Gastrocnemius medialis (tissue), 4 donors: ENCODE results near the gene PLGRKT. TPM values are rescaled to one million over a fixed set of nuclear protein-coding genes. Genes with fewer than 3 reads are reported as not detected.
A peak's percentile ranks its signal among the peaks of the same experiment; 100 is the strongest.

Experiments used
- ATAC-seq, 2 donors: fragments of 150-250 bp; one replicate each; pipeline ENCODE4 v1.9.1; 2016
- DNase-seq, 2 donors: peaks; one replicate each; pipeline ENCODE4 v3.0.0-alpha.2; 2019
- H3K27ac ChIP-seq, 4 donors: fragments of 200-600 bp; sonication (generic); 1 replicate in 1 of 4; 2 replicates in 3 of 4; pipeline ENCODE4 v1.5.1; 2016 to 2018; ENCODE audit warnings: mild to moderate bottlenecking in 2 of 4, moderate library complexity in 1 of 4
- H3K27me3 ChIP-seq, 3 donors: fragments of 200-600 bp; sonication (generic) in 2 of 3; 1 replicate in 1 of 3; 2 replicates in 2 of 3; pipeline versions ENCODE4 v1.5.1 to v1.6.0; 2016 to 2019; ENCODE audit warnings: mild to moderate bottlenecking in 1 of 3, moderate library complexity in 1 of 3
- H3K36me3 ChIP-seq, 2 donors: fragments of 200-600 bp; sonication (generic) in 1 of 2; one replicate each; pipeline ENCODE4 v1.5.1; 2017 to 2018
- H3K4me1 ChIP-seq, 2 donors: fragments of 200-600 bp; sonication (generic) in 1 of 2; one replicate each; pipeline ENCODE4 v1.5.1; 2016 to 2017; ENCODE audit warnings: mild to moderate bottlenecking in 2 of 2
- H3K4me3 ChIP-seq, 4 donors: fragments of 200-600 bp; sonication (generic) in 3 of 4; 1 replicate in 1 of 4; 2 replicates in 3 of 4; pipeline ENCODE4 v1.5.1; 2016 to 2019; ENCODE audit warnings: mild to moderate bottlenecking in 2 of 4
- H3K9me3 ChIP-seq, 3 donors: fragments of 200-600 bp; sonication (generic) in 2 of 3; 1 replicate in 1 of 3; 2 replicates in 2 of 3; pipeline ENCODE4 v1.5.1; 2016 to 2019
- POLR2A ChIP-seq, 2 donors: fragments of 450-650 bp; IDR thresholded peaks; one replicate each; pipeline ENCODE4 v1.6.1; 2017; ENCODE audit warnings: antibody characterized with exemption in 2 of 2, mild to moderate bottlenecking in 2 of 2, moderate library complexity in 2 of 2
- in situ Hi-C, 4 donors: fragments of 200-750 bp; cut with MboI; loops; one replicate each; pipeline versions ENCODE4 v1.15.0 to v1.8.0; 2017; ENCODE audit warnings: low sequenced_read_pairs in 4 of 4
- intact Hi-C: fragments of 100-400 bp; cut with DNase I; formaldehyde crosslinking; loops from one replicate; pipeline ENCODE4 v1.15.1; 2023; ENCODE audit warnings: low total_unique reads
- total RNA-seq, 4 donors: library from RNA; depleted of rRNA; stranded (reverse); fragments of >200 nt; gene quantifications; one replicate each; pipeline versions ENCODE4 v1.1.0 to v1.2.3, GENCODE V29; 2016
- TF ChIP-seq, protein P1 (sequence below), 5 experiments: fragments of 450-650 bp in 3 of 5; fragments of 200-600 bp in 2 of 5; sonication (generic) in 2 of 5; IDR thresholded peaks in 4 of 5; conservative IDR thresholded peaks in 1 of 5; 1 replicate in 4 of 5; 2 replicates in 1 of 5; pipeline ENCODE4 v1.5.1; 2016 to 2019; ENCODE audit warnings: antibody characterized with exemption in 5 of 5, mild to moderate bottlenecking in 3 of 5, moderate library complexity in 3 of 5

The PLGRKT gene
- total RNA-seq, 4 donors from 2014 or later, result 12.3 to 38.1 (median 15.1) TPM

DNA sequence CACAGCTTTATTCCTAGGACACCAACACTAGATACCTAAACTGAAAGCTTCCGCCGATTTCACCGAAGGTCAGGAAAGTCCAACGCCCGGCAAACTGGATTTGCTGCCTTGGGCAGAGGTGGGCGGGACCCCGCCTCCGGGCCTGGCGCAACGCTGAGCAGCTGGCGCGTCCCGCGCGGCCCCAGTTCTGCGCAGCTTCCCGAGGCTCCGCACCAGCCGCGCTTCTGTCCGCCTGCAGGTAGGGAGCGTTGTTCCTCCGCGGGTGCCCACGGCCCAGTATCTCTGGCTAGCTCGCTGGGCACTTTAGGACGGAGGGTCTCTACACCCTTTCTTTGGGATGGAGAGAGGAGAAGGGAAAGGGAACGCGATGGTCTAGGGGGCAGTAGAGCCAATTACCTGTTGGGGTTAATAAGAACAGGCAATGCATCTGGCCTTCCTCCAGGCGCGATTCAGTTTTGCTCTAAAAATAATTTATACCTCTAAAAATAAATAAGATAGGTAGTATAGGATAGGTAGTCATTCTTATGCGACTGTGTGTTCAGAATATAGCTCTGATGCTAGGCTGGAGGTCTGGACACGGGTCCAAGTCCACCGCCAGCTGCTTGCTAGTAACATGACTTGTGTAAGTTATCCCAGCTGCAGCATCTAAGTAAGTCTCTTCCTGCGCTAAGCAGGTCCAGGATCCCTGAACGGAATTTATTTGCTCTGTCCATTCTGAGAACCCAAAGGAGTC lies 12.8 kb upstream of the PLGRKT start, which contains the start of gene CD274:
Gene CD274 (plus strand): TSS at position 184 of the 733 bp plus-strand sequence. CDS start 5,572 bp downstream, outside the sequence.
- peak; percentile 74 to 91 for DNase-seq
- intact Hi-C loops, result loop anchor here (1.0 to 5.0 kb wide), 4 partner anchors 14 to 382 kb away; partner anchors contain the start of genes ERMP1 and PLGRKT
- H3K27me3 ChIP-seq, result no peaks in the 10 kb centered on the region
- no peaks in the 10 kb centered on the region for H3K9me3 ChIP-seq
- H3K4me3 ChIP-seq, result peak within 1 kb of the TSS; percentile 60 to 82 (median 66)
- peaks cover 22 to 27% of the 10 kb centered on the region in 2 donors for H3K4me1 ChIP-seq
- peak; percentile 86 to 92 for ATAC-seq
- no peaks in the 10 kb centered on the region for H3K36me3 ChIP-seq
- in situ Hi-C loops, result loop anchor here in 2 of 4 donors (10.0 kb wide), 2 partner anchors 64 to 144 kb away; partner anchors contain the start of gene PDCD1LG2 (in 1 of the 2)
- TF ChIP-seq, protein P1, sequence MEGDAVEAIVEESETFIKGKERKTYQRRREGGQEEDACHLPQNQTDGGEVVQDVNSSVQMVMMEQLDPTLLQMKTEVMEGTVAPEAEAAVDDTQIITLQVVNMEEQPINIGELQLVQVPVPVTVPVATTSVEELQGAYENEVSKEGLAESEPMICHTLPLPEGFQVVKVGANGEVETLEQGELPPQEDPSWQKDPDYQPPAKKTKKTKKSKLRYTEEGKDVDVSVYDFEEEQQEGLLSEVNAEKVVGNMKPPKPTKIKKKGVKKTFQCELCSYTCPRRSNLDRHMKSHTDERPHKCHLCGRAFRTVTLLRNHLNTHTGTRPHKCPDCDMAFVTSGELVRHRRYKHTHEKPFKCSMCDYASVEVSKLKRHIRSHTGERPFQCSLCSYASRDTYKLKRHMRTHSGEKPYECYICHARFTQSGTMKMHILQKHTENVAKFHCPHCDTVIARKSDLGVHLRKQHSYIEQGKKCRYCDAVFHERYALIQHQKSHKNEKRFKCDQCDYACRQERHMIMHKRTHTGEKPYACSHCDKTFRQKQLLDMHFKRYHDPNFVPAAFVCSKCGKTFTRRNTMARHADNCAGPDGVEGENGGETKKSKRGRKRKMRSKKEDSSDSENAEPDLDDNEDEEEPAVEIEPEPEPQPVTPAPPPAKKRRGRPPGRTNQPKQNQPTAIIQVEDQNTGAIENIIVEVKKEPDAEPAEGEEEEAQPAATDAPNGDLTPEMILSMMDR (IDR thresholded peaks at IDR 0.05 in 4 of 5, conservative IDR thresholded peaks at IDR 0.05 in 1 of 5), result peak; percentile 73 to 91 (median 88)
- peak; percentile 40 to 50 for TF ChIP-seq POLR2A (IDR thresholded peaks at IDR 0.05)
- H3K27ac ChIP-seq, result peak within 1 kb of the TSS; percentile 71 to 90 (median 80)

DNA sequence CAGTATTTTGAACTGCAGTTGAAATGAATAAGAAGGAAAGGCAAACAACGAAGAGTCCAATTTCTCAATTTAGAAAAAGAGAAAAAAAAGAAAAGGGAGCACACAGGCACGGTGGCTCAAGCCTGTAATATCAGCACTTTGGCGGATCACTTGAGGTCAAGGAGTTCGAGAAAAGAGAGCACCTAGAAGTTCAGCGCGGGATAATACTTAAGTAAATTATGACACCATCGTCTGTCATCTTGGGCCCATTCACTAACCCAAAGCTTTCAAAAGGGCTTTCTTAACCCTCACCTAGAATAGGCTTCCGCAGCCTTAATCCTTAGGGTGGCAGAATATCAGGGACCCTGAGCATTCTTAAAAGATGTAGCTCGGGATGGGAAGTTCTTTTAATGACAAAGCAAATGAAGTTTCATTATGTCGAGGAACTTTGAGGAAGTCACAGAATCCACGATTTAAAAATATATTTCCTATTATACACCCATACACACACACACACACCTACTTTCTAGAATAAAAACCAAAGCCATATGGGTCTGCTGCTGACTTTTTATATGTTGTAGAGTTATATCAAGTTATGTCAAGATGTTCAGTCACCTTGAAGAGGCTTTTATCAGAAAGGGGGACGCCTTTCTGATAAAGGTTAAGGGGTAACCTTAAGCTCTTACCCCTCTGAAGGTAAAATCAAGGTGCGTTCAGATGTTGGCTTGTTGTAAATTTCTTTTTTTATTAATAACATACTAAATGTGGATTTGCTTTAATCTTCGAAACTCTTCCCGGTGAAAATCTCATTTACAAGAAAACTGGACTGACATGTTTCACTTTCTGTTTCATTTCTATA lies 12.0 kb upstream of the PLGRKT start:
- H3K9me3 ChIP-seq, result no peaks in the 10 kb centered on the region
- DNase-seq, result no peak
- peak overlapping the region; percentile 60 to 82 (median 66) for H3K4me3 ChIP-seq
- H3K4me1 ChIP-seq, result peaks cover 16 to 20% of the 10 kb centered on the region in 2 donors
- H3K27me3 ChIP-seq, result no peaks in the 10 kb centered on the region
- in situ Hi-C loops (loop anchor here (5.0 to 25.0 kb wide), 7 partner anchors 65 to 762 kb away; partner anchors contain the start of genes CDC37L1 (in 1 of the 4), PDCD1LG2 (in 1 of the 4) and RCL1 (in 1 of the 4)), intact Hi-C loops (loop anchor here (1.0 to 10.0 kb wide), 6 partner anchors 13 to 785 kb away; partner anchors contain the start of genes AK3, ERMP1, PLGRKT and PLPP6)
- peak overlapping the region; percentile 71 to 90 (median 80) for H3K27ac ChIP-seq
- no peaks in the 10 kb centered on the region for H3K36me3 ChIP-seq
- peak in 1 of 2 donors; percentile 12 for ATAC-seq
- TF ChIP-seq POLR2A (IDR thresholded peaks at IDR 0.05), result no peak
- TF ChIP-seq, protein P1 (IDR thresholded peaks at IDR 0.05 in 4 of 5, conservative IDR thresholded peaks at IDR 0.05 in 1 of 5), result no peak

DNA sequence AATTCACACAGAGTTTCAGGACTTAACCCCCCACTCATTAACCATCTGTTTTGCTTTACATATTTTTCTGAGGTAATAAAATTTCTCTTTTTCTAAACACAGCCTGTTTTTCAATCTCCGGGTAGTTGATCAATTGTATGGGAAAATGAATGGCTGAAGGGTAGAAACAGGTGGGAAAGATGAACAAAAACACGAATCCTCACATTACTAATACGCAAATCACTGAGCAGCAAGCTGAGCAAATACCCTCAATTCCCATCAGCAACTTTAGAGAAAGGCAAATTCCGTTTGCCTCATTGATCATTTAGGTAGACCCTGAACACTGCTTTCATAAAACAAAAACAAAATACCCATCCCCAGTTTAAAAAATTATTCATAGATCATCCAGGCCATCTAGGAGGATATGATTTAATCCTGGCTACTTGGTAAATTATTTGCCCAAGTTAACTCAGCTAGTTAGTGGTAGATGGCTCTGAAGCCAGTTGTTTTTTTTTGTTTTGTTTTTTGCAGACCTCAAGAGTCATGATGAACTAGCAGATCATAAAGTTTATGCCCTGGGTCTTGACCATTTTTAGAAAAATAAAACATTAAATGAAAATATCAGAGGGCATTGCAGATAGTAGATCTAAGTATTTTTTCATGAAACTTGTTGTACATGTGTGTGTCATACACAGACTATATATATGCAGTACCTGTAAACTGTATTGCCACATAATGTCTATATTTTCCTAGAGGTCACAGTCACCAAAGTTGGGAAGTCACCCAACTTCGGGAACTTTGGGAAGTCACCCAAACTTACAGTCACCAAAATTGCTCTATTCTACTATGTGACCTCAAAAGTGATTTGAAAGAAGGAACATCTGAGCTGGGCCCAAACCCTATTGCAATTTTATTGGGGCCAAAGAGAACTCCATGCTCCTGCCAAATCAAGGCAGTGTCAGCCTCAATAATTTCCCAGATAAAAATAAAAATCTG lies 11.0 kb upstream of the PLGRKT start:
- Histone ChIP-seq H3K27me3 (no peaks in the 10 kb centered on the region), H3K27ac (peak overlapping the region in 3 of 4 donors; percentile 77 to 90 (median 83)), H3K4me1 (peaks cover 16 to 17% of the 10 kb centered on the region in 2 donors), H3K9me3 (no peaks in the 10 kb centered on the region), H3K36me3 (no peaks in the 10 kb centered on the region), H3K4me3 (no peak overlapping the region)
- no peak for DNase-seq
- intact Hi-C loops (loop anchor here (10.0 kb wide), 2 partner anchors 704 to 784 kb away; partner anchors contain the start of genes AK3, PLPP6 and SPATA6L), in situ Hi-C loops (loop anchor here (5.0 to 25.0 kb wide), 5 partner anchors 134 to 761 kb away; partner anchors contain the start of genes CDC37L1 (in 1 of the 4) and RCL1 (in 1 of the 4))
- ATAC-seq, result no peak
- TF ChIP-seq POLR2A (IDR thresholded peaks at IDR 0.05), result no peak
- TF ChIP-seq, protein P1 (IDR thresholded peaks at IDR 0.05 in 4 of 5, conservative IDR thresholded peaks at IDR 0.05 in 1 of 5), result no peak
